GM19438 (cell line): ENCODE data around the gene CNNM4.

Experiments used
- ATAC-seq: cut with Tn5 transposase; IDR thresholded peaks from one replicate; pipeline ENCODE4 v1.9.1; 2021; ENCODE audit warnings: low read depth; ENCODE audit not compliant: unreplicated experiment

The CNNM4 gene

GRCh38 chr2:96757477-96757860, 3.2 kb upstream of the CNNM4 start:
- ATAC-seq, result no peak

GRCh38 chr2:96758987-96759386, 1.7 kb upstream of the CNNM4 start:
- no peak for ATAC-seq

GRCh38 chr2:96759548-96759947, 1.2 kb upstream of the CNNM4 start:
- ATAC-seq, result no peak

- peak; percentile 14 for ATAC-seq
These were observed 507 bp downstream of the CNNM4 start for GRCh38 chr2:96760986-96761832.

GRCh38 chr2:96762529-96763311, 2.0 kb downstream of the CNNM4 start:
- no peak for ATAC-seq

- ATAC-seq, result no peak
These were observed 3.0 kb downstream of the CNNM4 start for GRCh38 chr2:96763511-96764252.

GRCh38 chr2:96764253-96764637, 3.5 kb downstream of the CNNM4 start:
- ATAC-seq, result no peak

- ATAC-seq, result no peak
These were observed 6.6 kb downstream of the CNNM4 start for GRCh38 chr2:96767135-96767871.

GRCh38 chr2:96768083-96768561, 7.4 kb downstream of the CNNM4 start:
- ATAC-seq, result no peak

GRCh38 chr2:96769814-96770213, 9.1 kb downstream of the CNNM4 start:
- ATAC-seq, result no peak

GRCh38 chr2:96770442-96771202, 9.9 kb downstream of the CNNM4 start:
- no peak for ATAC-seq

- ATAC-seq, result no peak
These were observed 11.3 kb downstream of the CNNM4 start for GRCh38 chr2:96771796-96772618.

GRCh38 chr2:96772903-96773671, 12.4 kb downstream of the CNNM4 start:
- no peak for ATAC-seq

- no peak for ATAC-seq
These were observed 13.2 kb downstream of the CNNM4 start for GRCh38 chr2:96773922-96774321.

- ATAC-seq, result no peak
These were observed 14.5 kb downstream of the CNNM4 start for GRCh38 chr2:96775160-96775559.

- no peak for ATAC-seq
These were observed 22.7 kb downstream of the CNNM4 start for GRCh38 chr2:96783388-96783787.

- ATAC-seq, result no peak
These were observed 26.7 kb downstream of the CNNM4 start for GRCh38 chr2:96787411-96787810.
